Measurements from ENCODE around the gene ARHGAP15. TPM values are rescaled to one million over a fixed set of nuclear protein-coding genes. Genes with fewer than 3 reads are reported as not detected.

ARHGAP15 gene
- total RNA-seq, 2 experiments from 2014 or later = 71.3 to 72.8 TPM

DNA sequence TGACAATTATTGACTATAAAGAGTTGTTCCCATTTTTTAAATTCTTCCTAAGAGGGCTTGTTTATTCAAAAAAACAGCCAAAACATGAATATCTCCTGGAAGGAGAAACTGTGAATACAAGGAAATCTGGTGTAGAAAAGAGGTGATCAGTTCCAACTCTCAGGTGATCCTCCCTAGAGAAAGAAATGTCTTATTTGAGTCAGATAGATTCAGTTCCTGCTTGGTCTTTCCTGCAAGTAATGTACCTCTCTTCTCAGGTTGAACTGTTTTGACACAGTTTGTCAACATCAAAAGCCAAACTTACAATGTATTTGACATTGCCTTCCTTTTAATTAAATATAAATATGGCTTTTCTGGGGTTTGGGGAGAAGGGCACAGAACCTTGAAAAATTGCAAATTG, 567.4 kb downstream of the ARHGAP15 start:
- H3K4me1 Mint-ChIP-seq (ENCODE audit: low read depth) = peaks cover 52% of the 10 kb centered on the region
- TF ChIP-seq CTCF (IDR thresholded peaks at IDR 0.05) = no peak
- ChIA-PET CTCF (no interaction called here), POLR2A (no interaction called here)
- no peaks in the 10 kb centered on the region for H3K9me3 Mint-ChIP-seq
- ATAC-seq (no peak), DNase-seq (no peak)
- intact Hi-C loops (cut with micrococcal nuclease) = no loop called here
- H3K36me3 Mint-ChIP-seq (ENCODE audit: low read depth) = peaks cover 11% of the 10 kb centered on the region
- H3K27me3 Mint-ChIP-seq = no peaks in the 10 kb centered on the region
- H3K4me3 Mint-ChIP-seq = no peak overlapping the region
- no peak overlapping the region for H3K27ac Mint-ChIP-seq

DNA sequence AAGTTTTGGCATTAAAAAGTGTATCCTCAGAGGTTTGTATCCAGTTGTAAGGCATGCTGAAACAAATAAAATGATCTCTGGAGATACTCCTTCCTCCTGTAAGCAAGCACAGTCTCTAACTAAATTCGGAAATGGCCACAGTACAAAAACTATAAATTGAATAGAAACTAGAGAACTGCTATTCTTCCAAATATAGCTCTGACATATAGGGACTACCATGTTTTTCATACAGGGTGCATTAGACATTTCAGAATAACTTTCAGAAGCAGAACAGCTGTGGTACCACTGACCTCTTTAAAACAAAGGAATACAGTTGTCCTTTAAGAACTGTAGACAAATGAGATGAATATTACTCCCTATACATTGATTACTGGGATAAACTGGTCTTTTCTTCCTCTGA, 568.5 kb downstream of the ARHGAP15 start:
- POLR2A ChIA-PET = no interaction called here
- DNase-seq (no peak), ATAC-seq (no peak)
- TF ChIP-seq CTCF (IDR thresholded peaks at IDR 0.05) = no peak
- CTCF ChIA-PET = no interaction called here
- Mint-ChIP-seq H3K36me3 (ENCODE audit: low read depth) (peaks cover 18% of the 10 kb centered on the region), H3K4me3 (no peak overlapping the region), H3K4me1 (ENCODE audit: low read depth) (peaks cover 54% of the 10 kb centered on the region), H3K9me3 (peaks cover 2% of the 10 kb centered on the region), H3K27ac (peak overlapping the region; percentile 88), H3K27me3 (no peaks in the 10 kb centered on the region)
- intact Hi-C loops (cut with micrococcal nuclease) = no loop called here

GRCh38 chr2:143698352-143698751, 569.1 kb downstream of the ARHGAP15 start:
- no peaks in the 10 kb centered on the region for H3K27me3 Mint-ChIP-seq
- DNase-seq = no peak
- ChIA-PET POLR2A (no interaction called here), CTCF (no interaction called here)
- H3K36me3 Mint-ChIP-seq (ENCODE audit: low read depth) = peaks cover 24% of the 10 kb centered on the region
- no peak for TF ChIP-seq CTCF (IDR thresholded peaks at IDR 0.05)
- ATAC-seq = peak; percentile 67
- intact Hi-C loops (cut with micrococcal nuclease) = no loop called here
- peaks cover 60% of the 10 kb centered on the region for H3K4me1 Mint-ChIP-seq (ENCODE audit: low read depth)
- peak overlapping the region; percentile 88 for H3K27ac Mint-ChIP-seq
- peaks cover 3% of the 10 kb centered on the region for H3K9me3 Mint-ChIP-seq
- H3K4me3 Mint-ChIP-seq = no peak overlapping the region

DNA sequence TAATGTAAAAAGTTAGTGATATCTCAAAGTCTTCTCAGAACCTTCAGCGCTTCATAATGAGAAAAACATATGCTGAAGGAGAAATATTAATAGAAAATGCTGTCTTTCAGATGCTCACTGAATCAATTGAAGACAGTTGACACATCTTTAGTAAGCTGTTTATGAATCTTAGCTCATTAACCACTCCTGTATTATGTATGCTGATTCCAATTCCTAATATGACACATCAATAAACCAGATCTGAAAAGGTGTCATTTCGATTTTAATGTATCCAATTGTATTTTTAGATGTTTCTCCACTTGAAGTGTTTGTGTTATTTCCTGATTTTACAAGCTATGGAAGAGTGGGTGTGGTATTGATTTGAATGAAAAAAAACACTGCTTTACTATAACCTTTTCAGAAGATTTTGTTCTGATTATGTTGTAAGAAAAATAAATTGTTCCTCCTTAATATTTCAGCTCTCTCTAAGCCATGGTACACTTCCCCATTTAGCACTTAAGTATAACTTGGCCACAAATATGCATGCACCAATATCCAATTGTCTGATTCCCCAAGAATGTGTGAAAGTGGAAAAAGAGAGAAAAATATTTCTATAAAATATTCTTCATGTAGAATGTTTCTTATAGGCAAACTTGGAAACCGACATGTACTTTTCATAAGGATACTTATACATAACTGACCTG, 569.8 kb downstream of the ARHGAP15 start:
- intact Hi-C loops (cut with micrococcal nuclease) = no loop called here
- Mint-ChIP-seq H3K9me3 (peaks cover 3% of the 10 kb centered on the region), H3K36me3 (ENCODE audit: low read depth) (peaks cover 31% of the 10 kb centered on the region), H3K27ac (peak overlapping the region; percentile 88), H3K27me3 (no peaks in the 10 kb centered on the region), H3K4me1 (ENCODE audit: low read depth) (peaks cover 64% of the 10 kb centered on the region), H3K4me3 (no peak overlapping the region)
- ChIA-PET POLR2A (no interaction called here), CTCF (no interaction called here)
- ATAC-seq (peak; percentile 70), DNase-seq (no peak)
- no peak for TF ChIP-seq CTCF (IDR thresholded peaks at IDR 0.05)

GRCh38 chr2:143700865-143701264, 571.6 kb downstream of the ARHGAP15 start:
- H3K27me3 Mint-ChIP-seq = no peaks in the 10 kb centered on the region
- CTCF ChIA-PET = interaction anchor here (2.1 kb wide), 1 partner anchor 14 kb away, joined by 14 read pairs; no protein-coding TSS in a partner anchor
- intact Hi-C loops (cut with micrococcal nuclease) = no loop called here

More at GRCh38 chr2:143700865-143701264, 571.6 kb downstream of the ARHGAP15 start:
- ATAC-seq (no peak), DNase-seq (no peak)
- Mint-ChIP-seq H3K4me3 (no peak overlapping the region), H3K4me1 (ENCODE audit: low read depth) (peaks cover 69% of the 10 kb centered on the region), H3K27ac (peak overlapping the region; percentile 72), H3K9me3 (peaks cover 3% of the 10 kb centered on the region), H3K36me3 (ENCODE audit: low read depth) (peaks cover 47% of the 10 kb centered on the region)
- no peak for TF ChIP-seq CTCF (IDR thresholded peaks at IDR 0.05)
- POLR2A ChIA-PET = interaction anchor here (1.1 kb wide), 1 partner anchor 11 kb away, joined by 3 read pairs; no protein-coding TSS in a partner anchor
